ENCODE results near the gene PRKN. TPM values are rescaled to one million over a fixed set of nuclear protein-coding genes. Genes with fewer than 3 reads are reported as not detected.
"Not testable (repeated sequence)": the region's sequence is repeated elsewhere in the genome, so short reads cannot be mapped to it uniquely, and the experiment has no call there.

PRKN gene
- total and polyA plus RNA-seq, 2 experiments from 2014 or later: 1.2 to 2.3 TPM

DNA sequence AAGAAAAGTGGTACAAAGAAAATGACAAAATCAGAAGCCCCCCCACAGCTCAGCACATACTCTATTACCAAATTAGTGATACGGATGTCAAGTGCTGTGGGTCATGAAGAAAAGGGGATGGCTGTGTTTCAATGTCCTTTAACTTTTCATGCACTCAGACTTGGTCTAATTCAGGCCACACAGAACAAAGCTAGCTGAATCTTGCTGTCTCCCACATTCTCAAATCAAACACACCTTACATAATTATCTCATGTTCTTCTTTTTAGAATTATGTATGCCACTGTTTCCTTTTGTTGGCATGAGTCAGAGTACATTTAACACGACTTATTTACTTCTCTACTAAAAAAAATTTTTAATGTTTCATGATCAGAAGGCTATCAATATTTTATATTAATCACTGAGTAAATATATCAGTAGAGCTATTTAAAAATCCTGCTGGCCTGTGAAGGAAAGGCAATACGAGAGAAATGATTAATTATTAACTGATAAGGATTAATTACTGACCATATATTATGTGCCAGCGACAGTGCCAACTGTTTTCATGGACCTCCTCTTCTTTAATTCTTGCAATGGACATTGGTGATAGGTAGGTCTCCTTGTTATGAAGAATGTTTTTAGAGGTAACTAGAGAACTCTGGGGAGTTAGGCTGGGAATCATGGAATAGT is 857.2 kb downstream of the PRKN start:
- in situ Hi-C loops (cut with MboI): no loop called here
- TF ChIP-seq EZH2 (IDR thresholded peaks at IDR 0.05; ENCODE audit: insufficient read depth, poor library complexity, severe bottlenecking): no peak
- no peak for TF ChIP-seq EZH2phosphoT487 (IDR thresholded peaks at IDR 0.05; ENCODE audit: insufficient read depth, low read depth)
- Histone ChIP-seq H3K36me3 (ENCODE audit: low read depth) (no peaks in the 10 kb centered on the region), H3K9me3 (ENCODE audit: low read depth) (no peaks in the 10 kb centered on the region), H3K79me2 (ENCODE audit: insufficient read depth) (no peaks in the 10 kb centered on the region), H3F3A (ENCODE audit: insufficient read depth) (no peaks in the 10 kb centered on the region), H2AFZ (no peak overlapping the region), H3K4me2 (ENCODE audit: unreplicated experiment) (no peak overlapping the region), H3K27me3 (replicated peaks; ENCODE audit: insufficient read depth) (no peaks in the 10 kb centered on the region), H3K4me3 (no peak overlapping the region), H3K9ac (no peak overlapping the region), H3K4me1 (ENCODE audit: insufficient read depth) (no peaks in the 10 kb centered on the region), H3K27ac (no peak overlapping the region), H4K20me1 (ENCODE audit: insufficient read depth) (no peaks in the 10 kb centered on the region), H3K9me2 (ENCODE audit: insufficient read depth) (no peaks in the 10 kb centered on the region)
- 42 to 44% methylated on average over 4 of the region's 4 CpGs for WGBS, 2 experiments (ENCODE audit: low coverage in 1 of 2, low lambda C conversion rate in 2 of 2, missing lambda C conversion rate in 2 of 2)
- DNase-seq: no peak

DNA sequence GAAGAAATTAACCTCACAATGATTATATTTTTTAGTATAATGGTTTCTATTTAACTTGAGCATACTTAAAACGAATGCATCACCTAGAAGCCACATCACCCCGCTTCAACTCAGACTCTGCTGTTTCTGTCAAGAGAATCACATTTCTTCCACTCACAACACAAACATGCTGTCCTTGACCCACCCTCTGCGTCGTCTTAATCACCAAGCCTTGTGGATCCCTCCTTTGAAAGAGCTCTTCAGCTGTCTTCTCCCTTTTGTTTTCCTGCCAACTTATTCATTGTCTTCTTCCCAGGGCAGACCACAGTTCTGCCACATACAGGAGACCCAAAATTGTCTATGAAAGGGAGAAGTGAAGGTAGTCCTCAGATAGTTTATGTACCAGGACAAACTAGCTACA is 858.1 kb downstream of the PRKN start:
- no peaks in the 10 kb centered on the region for H3K27me3 ChIP-seq (replicated peaks; ENCODE audit: insufficient read depth)
- no peak overlapping the region for H3K27ac ChIP-seq
- in situ Hi-C loops (cut with MboI): no loop called here
- no peaks in the 10 kb centered on the region for H3K4me1 ChIP-seq (ENCODE audit: insufficient read depth)
- no peaks in the 10 kb centered on the region for H3F3A ChIP-seq (ENCODE audit: insufficient read depth)
- no peak for DNase-seq
- H3K9ac ChIP-seq: no peak overlapping the region
- H3K36me3 ChIP-seq (ENCODE audit: low read depth): no peaks in the 10 kb centered on the region
- no peaks in the 10 kb centered on the region for H3K9me3 ChIP-seq (ENCODE audit: low read depth)
- WGBS, 2 experiments (ENCODE audit: low coverage in 1 of 2, low lambda C conversion rate in 2 of 2, missing lambda C conversion rate in 2 of 2): 62 to 67% methylated on average over 4 of the region's 4 CpGs
- H3K9me2 ChIP-seq (ENCODE audit: insufficient read depth): no peaks in the 10 kb centered on the region
- H3K4me3 ChIP-seq: no peak overlapping the region
- no peaks in the 10 kb centered on the region for H4K20me1 ChIP-seq (ENCODE audit: insufficient read depth)
- no peak overlapping the region for H3K4me2 ChIP-seq (ENCODE audit: unreplicated experiment)
- H3K79me2 ChIP-seq (ENCODE audit: insufficient read depth): no peaks in the 10 kb centered on the region
- TF ChIP-seq EZH2phosphoT487 (IDR thresholded peaks at IDR 0.05; ENCODE audit: insufficient read depth, low read depth) (no peak), EZH2 (IDR thresholded peaks at IDR 0.05; ENCODE audit: insufficient read depth, poor library complexity, severe bottlenecking) (no peak)
- no peak overlapping the region for H2AFZ ChIP-seq

DNA sequence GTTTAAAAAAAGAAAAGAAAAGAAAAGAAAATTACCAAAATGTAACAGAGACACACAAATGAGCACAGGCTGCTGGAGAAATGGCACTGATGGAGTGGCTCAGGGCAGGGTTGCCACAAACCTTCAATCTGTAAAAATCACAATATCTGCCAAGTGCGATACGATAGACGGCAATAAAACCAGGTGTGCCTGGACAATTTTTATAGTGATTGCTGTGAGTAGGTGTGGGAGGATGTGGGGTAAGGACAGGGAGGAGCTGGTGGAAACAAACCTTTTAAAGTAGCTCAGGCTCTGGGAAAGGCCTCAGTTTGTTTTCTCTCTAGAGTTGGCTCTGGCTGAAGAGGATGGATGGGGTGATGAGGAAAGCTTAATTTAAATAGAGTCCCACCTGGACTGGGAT is 861.0 kb downstream of the PRKN start:
- H3K36me3 ChIP-seq (ENCODE audit: low read depth): no peaks in the 10 kb centered on the region
- H3F3A ChIP-seq (ENCODE audit: insufficient read depth): no peaks in the 10 kb centered on the region
- H3K27ac ChIP-seq: no peak overlapping the region
- H2AFZ ChIP-seq: no peak overlapping the region
- TF ChIP-seq EZH2 (IDR thresholded peaks at IDR 0.05; ENCODE audit: insufficient read depth, poor library complexity, severe bottlenecking) (no peak), EZH2phosphoT487 (IDR thresholded peaks at IDR 0.05; ENCODE audit: insufficient read depth, low read depth) (no peak)
- no peaks in the 10 kb centered on the region for H3K9me3 ChIP-seq (ENCODE audit: low read depth)
- H3K4me1 ChIP-seq (ENCODE audit: insufficient read depth): no peaks in the 10 kb centered on the region
- H3K27me3 ChIP-seq (replicated peaks; ENCODE audit: insufficient read depth): no peaks in the 10 kb centered on the region
- in situ Hi-C loops (cut with MboI): no loop called here
- no peaks in the 10 kb centered on the region for H3K79me2 ChIP-seq (ENCODE audit: insufficient read depth)
- 94 to 96% methylated on average over 3 of the region's 3 CpGs for WGBS, 2 experiments (ENCODE audit: low coverage in 1 of 2, low lambda C conversion rate in 2 of 2, missing lambda C conversion rate in 2 of 2)
- H3K4me2 ChIP-seq (ENCODE audit: unreplicated experiment): no peak overlapping the region
- no peak for DNase-seq
- no peak overlapping the region for H3K4me3 ChIP-seq
- H3K9ac ChIP-seq: no peak overlapping the region
- no peaks in the 10 kb centered on the region for H4K20me1 ChIP-seq (ENCODE audit: insufficient read depth)
- H3K9me2 ChIP-seq (ENCODE audit: insufficient read depth): no peaks in the 10 kb centered on the region

DNA sequence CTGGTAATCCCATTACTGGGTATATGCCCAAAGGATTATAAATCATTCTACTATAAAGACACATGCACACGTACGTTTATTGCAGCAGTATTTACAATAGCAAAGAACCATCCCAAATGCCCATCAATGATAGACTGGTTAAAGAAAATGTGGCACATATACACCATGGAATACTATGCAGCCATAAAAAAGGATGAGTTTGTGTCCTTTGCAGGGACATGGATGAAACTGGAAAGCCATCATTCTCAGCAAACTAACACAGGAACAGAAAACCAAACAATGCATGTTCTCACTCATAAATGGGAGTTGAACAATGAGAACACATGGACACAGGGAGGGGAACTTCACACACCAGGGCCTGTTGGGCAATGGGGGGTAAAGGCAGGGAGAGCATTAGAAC is 866.5 kb downstream of the PRKN start:
- in situ Hi-C loops (cut with MboI); H3K36me3 ChIP-seq (ENCODE audit: low read depth); H4K20me1 ChIP-seq (ENCODE audit: insufficient read depth); H2AFZ ChIP-seq; H3K27me3 ChIP-seq (replicated peaks; ENCODE audit: insufficient read depth); H3K27ac ChIP-seq; H3F3A ChIP-seq (ENCODE audit: insufficient read depth); H3K4me2 ChIP-seq (ENCODE audit: unreplicated experiment); DNase-seq; H3K79me2 ChIP-seq (ENCODE audit: insufficient read depth); H3K4me3 ChIP-seq; H3K4me1 ChIP-seq (ENCODE audit: insufficient read depth); H3K9ac ChIP-seq; H3K9me2 ChIP-seq (ENCODE audit: insufficient read depth); H3K9me3 ChIP-seq (ENCODE audit: low read depth): not testable (repeated sequence)
- 5 to 19% methylated on average over 2 of the region's 2 CpGs for WGBS, 2 experiments (ENCODE audit: low coverage in 1 of 2, low lambda C conversion rate in 2 of 2, missing lambda C conversion rate in 2 of 2)

DNA sequence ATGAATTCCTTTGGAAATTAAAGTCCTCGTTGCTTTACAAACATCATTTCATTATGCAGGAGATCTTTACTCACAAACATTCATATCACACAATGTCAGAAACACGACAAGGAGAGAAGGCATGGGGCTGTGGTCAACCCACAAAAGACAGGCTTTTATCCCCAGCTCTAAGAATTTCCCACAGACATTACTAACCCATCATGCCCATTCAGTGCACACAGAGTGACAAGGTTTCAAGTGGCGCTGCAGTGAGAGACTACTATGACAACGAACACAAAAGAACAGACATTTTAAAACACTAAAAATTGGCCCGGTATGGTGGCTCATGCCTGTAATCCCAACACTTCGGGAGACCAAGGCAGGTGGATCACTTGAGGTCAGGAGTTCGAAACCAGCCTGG is 873.9 kb downstream of the PRKN start:
- H3K79me2 ChIP-seq (ENCODE audit: insufficient read depth): no peaks in the 10 kb centered on the region
- no peaks in the 10 kb centered on the region for H4K20me1 ChIP-seq (ENCODE audit: insufficient read depth)
- no peak overlapping the region for H3K9ac ChIP-seq
- no peaks in the 10 kb centered on the region for H3K36me3 ChIP-seq (ENCODE audit: low read depth)
- TF ChIP-seq EZH2phosphoT487 (IDR thresholded peaks at IDR 0.05; ENCODE audit: insufficient read depth, low read depth) (no peak), EZH2 (IDR thresholded peaks at IDR 0.05; ENCODE audit: insufficient read depth, poor library complexity, severe bottlenecking) (no peak)
- in situ Hi-C loops (cut with MboI): no loop called here
- no peak overlapping the region for H3K27ac ChIP-seq
- 53 to 63% methylated on average over 7 of the region's 7 CpGs for WGBS, 2 experiments (ENCODE audit: low coverage in 1 of 2, low lambda C conversion rate in 2 of 2, missing lambda C conversion rate in 2 of 2)
- no peak for DNase-seq
- H3K27me3 ChIP-seq (replicated peaks; ENCODE audit: insufficient read depth): no peaks in the 10 kb centered on the region
- no peaks in the 10 kb centered on the region for H3K9me3 ChIP-seq (ENCODE audit: low read depth)
- H3K4me2 ChIP-seq (ENCODE audit: unreplicated experiment): no peak overlapping the region
- no peak overlapping the region for H3K4me3 ChIP-seq
- no peaks in the 10 kb centered on the region for H3K4me1 ChIP-seq (ENCODE audit: insufficient read depth)
- H3F3A ChIP-seq (ENCODE audit: insufficient read depth): no peaks in the 10 kb centered on the region
- H2AFZ ChIP-seq: no peak overlapping the region
- no peaks in the 10 kb centered on the region for H3K9me2 ChIP-seq (ENCODE audit: insufficient read depth)

DNA sequence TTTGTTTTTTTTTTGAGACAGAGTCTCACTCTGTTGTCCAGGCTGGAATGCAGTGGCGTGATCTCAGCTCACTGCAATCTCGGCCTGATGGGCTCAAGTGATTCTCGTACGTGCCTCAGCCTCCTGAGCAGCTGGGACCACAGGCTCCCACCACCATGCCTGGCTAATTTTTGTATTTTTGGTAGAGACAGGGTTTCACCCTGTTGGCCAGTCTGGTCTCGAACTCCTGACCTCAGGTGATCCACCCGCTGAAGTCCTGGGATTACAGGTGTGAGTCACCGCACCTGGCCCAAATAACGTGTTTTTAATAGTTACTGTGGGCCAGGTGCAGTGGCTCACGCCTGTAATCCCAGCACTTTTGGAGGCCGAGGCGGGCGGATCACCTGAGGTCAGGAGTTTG is 876.1 kb downstream of the PRKN start:
- in situ Hi-C loops (cut with MboI); H3K9me3 ChIP-seq (ENCODE audit: low read depth); H3K27me3 ChIP-seq (replicated peaks; ENCODE audit: insufficient read depth); H3K27ac ChIP-seq; H3K4me1 ChIP-seq (ENCODE audit: insufficient read depth); H3K9me2 ChIP-seq (ENCODE audit: insufficient read depth); H3K4me3 ChIP-seq; H4K20me1 ChIP-seq (ENCODE audit: insufficient read depth); H2AFZ ChIP-seq; H3K4me2 ChIP-seq (ENCODE audit: unreplicated experiment); H3K79me2 ChIP-seq (ENCODE audit: insufficient read depth); H3K9ac ChIP-seq; DNase-seq; H3F3A ChIP-seq (ENCODE audit: insufficient read depth); H3K36me3 ChIP-seq (ENCODE audit: low read depth): not testable (repeated sequence)
- 79 to 86% methylated on average over 12 of the region's 12 CpGs for WGBS, 2 experiments (ENCODE audit: low coverage in 1 of 2, low lambda C conversion rate in 2 of 2, missing lambda C conversion rate in 2 of 2)
